H1 (cell line): ENCODE results near the gene RASSF5. TPM values are rescaled to one million over a fixed set of nuclear protein-coding genes. Genes with fewer than 3 reads are reported as not detected.

Experiments
- CTCF ChIA-PET: fragments of 300-600 bp; sonication (Branson Sonifier 250); formaldehyde crosslinking; loops from one replicate; lab custom pipeline; 2021; ENCODE audit not compliant: partially characterized antibody; lab: Charles Lee
- POLR2A ChIA-PET: fragments of 300-600 bp; sonication (Branson Sonifier 250); formaldehyde crosslinking; loops from one replicate; lab custom pipeline; 2021; ENCODE audit warnings: inconsistent platforms; ENCODE audit not compliant: partially characterized antibody; lab: Charles Lee
- DNase-seq, 2 experiments: peaks; one replicate each; pipeline versions ENCODE4 v3.0.0 to v3.0.0-alpha.2; 2010 to 2022; ENCODE audit warnings: low spot score in 2 of 2, low read depth in 1 of 2, mixed read lengths in 1 of 2
- FAIRE-seq: peaks from 2 replicates; lab custom pipeline; 2011; peaks lifted over from hg19 to GRCh38; lab: Jason Lieb, UNC
- H2AFZ ChIP-seq: 2 replicates; pipeline ENCODE4 v1.8.1; 2012; ENCODE audit warnings: low read length, inconsistent platforms
- H2AK5ac ChIP-seq: 2 replicates; pipeline ENCODE4 v1.6.1; 2013; ENCODE audit warnings: low read depth, low read length
- H2BK120ac ChIP-seq: replicated peaks from 2 replicates; pipeline ENCODE3; 2013; ENCODE audit warnings: low read depth, low read length, inconsistent platforms
- H2BK12ac ChIP-seq: 2 replicates; pipeline ENCODE4 v1.6.1; 2013; ENCODE audit warnings: low read depth, low read length
- H2BK15ac ChIP-seq: 2 replicates; pipeline ENCODE4 v1.6.1; 2013; ENCODE audit warnings: low read length
- H2BK20ac ChIP-seq: 2 replicates; pipeline ENCODE4 v1.6.1; 2013; ENCODE audit warnings: low read length
- H2BK5ac ChIP-seq: 2 replicates; pipeline ENCODE4 v1.6.1; 2013; ENCODE audit warnings: low read depth, low read length
- H3K14ac ChIP-seq: 2 replicates; pipeline ENCODE4 v1.6.1; 2013; ENCODE audit warnings: inconsistent platforms; ENCODE audit not compliant: insufficient read length
- H3K18ac ChIP-seq: 2 replicates; pipeline ENCODE4 v1.6.1; 2013; ENCODE audit warnings: low read length; ENCODE audit errors: extremely low read depth
- H3K23ac ChIP-seq: 2 replicates; pipeline ENCODE4 v1.6.1; 2013; ENCODE audit warnings: inconsistent platforms; ENCODE audit not compliant: insufficient read length
- H3K23me2 ChIP-seq: 2 replicates; pipeline ENCODE4 v1.6.1; 2013; ENCODE audit warnings: low read depth, low read length
- H3K27ac ChIP-seq: 2 replicates; pipeline ENCODE4 v1.6.1; 2011; ENCODE audit warnings: low read depth, low read length, inconsistent platforms
- H3K27me3 ChIP-seq, 4 experiments: replicated peaks in 1 of 4; 1 replicate in 1 of 4; 2 replicates in 3 of 4; pipeline versions ENCODE4 v1.6.1 to v1.8.1; 2011 to 2013; ENCODE audit warnings: low read length in 3 of 4, mild to moderate bottlenecking in 3 of 4, inconsistent platforms in 2 of 4, mixed read lengths in 2 of 4, moderate library complexity in 1 of 4; ENCODE audit not compliant: control insufficient read depth in 3 of 4, insufficient read depth in 3 of 4; ENCODE audit errors: extremely low read depth in 1 of 4
- H3K36me3 ChIP-seq, 4 experiments: 2 replicates each; pipeline versions ENCODE4 v1.6.1 to v1.8.1; 2011 to 2013; ENCODE audit warnings: mild to moderate bottlenecking in 4 of 4, low read length in 3 of 4, moderate library complexity in 2 of 4, control low read depth in 1 of 4, inconsistent platforms in 1 of 4; ENCODE audit not compliant: insufficient read depth in 4 of 4, control insufficient read depth in 2 of 4
- H3K4ac ChIP-seq: replicated peaks from 2 replicates; pipeline ENCODE3; 2013; ENCODE audit warnings: low read length, low read depth, mixed read lengths, inconsistent platforms; ENCODE audit not compliant: insufficient read length
- H3K4me1 ChIP-seq, 4 experiments: replicated peaks in 1 of 4; 1 replicate in 1 of 4; 2 replicates in 3 of 4; pipeline versions ENCODE4 v1.6.1 to v1.8.1; 2011 to 2013; ENCODE audit warnings: low read length in 3 of 4, inconsistent platforms in 2 of 4, mixed read lengths in 1 of 4; ENCODE audit not compliant: insufficient read depth in 4 of 4, control insufficient read depth in 3 of 4
- H3K4me2 ChIP-seq, 2 experiments: 2 replicates each; pipeline versions ENCODE4 v1.6.1 to v1.8.1; 2011 to 2013; ENCODE audit warnings: low read depth in 2 of 2, low read length in 2 of 2, control low read depth in 1 of 2, inconsistent platforms in 1 of 2, mild to moderate bottlenecking in 1 of 2; ENCODE audit not compliant: insufficient read depth in 1 of 2
- H3K4me3 ChIP-seq, 4 experiments: fragments of 200-600, 300-600 bp in 1 of 4; sonication (generic), shearing (Covaris generic), sonication (Bioruptor Twin) in 1 of 4; 2 replicates each; pipeline versions ENCODE4 v1.5.1 to v1.8.1; 2011 to 2016; ENCODE audit warnings: low read length in 4 of 4, low read depth in 3 of 4, control low read depth in 2 of 4, inconsistent platforms in 2 of 4, mild to moderate bottlenecking in 2 of 4, mixed read lengths in 1 of 4, moderate library complexity in 1 of 4; ENCODE audit not compliant: insufficient read depth in 2 of 4; ENCODE audit errors: extremely low read depth in 1 of 4
- H3K56ac ChIP-seq: replicated peaks from 2 replicates; pipeline ENCODE3; 2013; ENCODE audit warnings: low read depth, mild to moderate bottlenecking, mixed read lengths, low read length, inconsistent platforms; ENCODE audit not compliant: insufficient read length
- H3K79me1 ChIP-seq: 2 replicates; pipeline ENCODE4 v1.6.1; 2013; ENCODE audit warnings: low read depth, low read length, control low read depth
- H3K79me2 ChIP-seq, 2 experiments: 2 replicates each; pipeline versions ENCODE4 v1.6.1 to v1.8.1; 2012 to 2013; ENCODE audit warnings: low read length in 2 of 2, mild to moderate bottlenecking in 2 of 2, inconsistent platforms in 1 of 2; ENCODE audit not compliant: insufficient read depth in 2 of 2, control insufficient read depth in 1 of 2
- H3K9ac ChIP-seq, 4 experiments: replicated peaks in 1 of 4; 1 replicate in 1 of 4; 2 replicates in 3 of 4; pipeline versions ENCODE4 v1.6.1 to v1.8.1; 2011 to 2013; ENCODE audit warnings: low read depth in 3 of 4, low read length in 3 of 4, control low read depth in 2 of 4, mild to moderate bottlenecking in 2 of 4, moderate library complexity in 2 of 4, inconsistent platforms in 1 of 4; ENCODE audit errors: extremely low read depth in 1 of 4
- H3K9me3 ChIP-seq, 2 experiments: 2 replicates each; pipeline versions ENCODE4 v1.6.1 to v1.8.1; 2012 to 2013; ENCODE audit warnings: mild to moderate bottlenecking in 2 of 2, moderate library complexity in 2 of 2, control low read depth in 1 of 2, inconsistent platforms in 1 of 2, low read depth in 1 of 2, low read length in 1 of 2, mixed read lengths in 1 of 2; ENCODE audit not compliant: insufficient read depth in 2 of 2
- H4K20me1 ChIP-seq, 2 experiments: replicated peaks in 1 of 2; 2 replicates each; pipeline versions ENCODE3 to v1.8.1; 2011 to 2013; ENCODE audit warnings: inconsistent platforms in 2 of 2, low read length in 2 of 2, mild to moderate bottlenecking in 1 of 2; ENCODE audit not compliant: insufficient read depth in 2 of 2, control insufficient read depth in 1 of 2
- H4K5ac ChIP-seq: 2 replicates; pipeline ENCODE4 v1.6.1; 2013; ENCODE audit warnings: low read length, low read depth, mixed read lengths, inconsistent platforms; ENCODE audit not compliant: insufficient read length
- H4K8ac ChIP-seq: 2 replicates; pipeline ENCODE4 v1.8.0; 2013; ENCODE audit warnings: mild to moderate bottlenecking, moderate library complexity, low read length, inconsistent platforms; ENCODE audit not compliant: insufficient read depth; ENCODE audit errors: extremely low read depth
- H4K91ac ChIP-seq: replicated peaks from 2 replicates; pipeline ENCODE3; 2013; ENCODE audit warnings: low read length, mixed read lengths, inconsistent platforms; ENCODE audit not compliant: insufficient read length
- BRCA1 ChIP-seq: IDR thresholded peaks from 2 replicates; pipeline ENCODE4 v1.6.1; 2012; ENCODE audit warnings: low read depth, low read length, improper control_type of control experiment
- CBX8 ChIP-seq: fragments of 300-800, 300-1000 bp; sonication (generic); IDR thresholded peaks from 2 replicates; pipeline ENCODE4 v1.7.1; 2016; ENCODE audit warnings: low read depth, low read length, borderline replicate concordance
- E2F6 ChIP-seq: IDR thresholded peaks from 2 replicates; pipeline ENCODE4 v1.6.1; 2012; ENCODE audit warnings: inconsistent platforms
- GTF2F1 ChIP-seq: IDR thresholded peaks from 2 replicates; pipeline ENCODE4 v1.6.1; 2012; ENCODE audit warnings: low read depth, low read length, improper control_type of control experiment, borderline replicate concordance
- POU5F1 ChIP-seq: IDR thresholded peaks from 2 replicates; pipeline ENCODE4 v1.6.1; 2011; ENCODE audit warnings: low read depth, mild to moderate bottlenecking, low read length, moderate library complexity
- SP2 ChIP-seq: IDR thresholded peaks from 2 replicates; pipeline ENCODE4 v1.6.1; 2012; ENCODE audit warnings: mild to moderate bottlenecking, low read length, inconsistent platforms
- SP4 ChIP-seq: IDR thresholded peaks from 2 replicates; pipeline ENCODE4 v1.6.1; 2012; ENCODE audit warnings: low read length, inconsistent platforms
- SUZ12 ChIP-seq: fragments of 200-600 bp; sonication (generic); IDR thresholded peaks from 2 replicates; pipeline ENCODE4 v1.6.1; 2012; ENCODE audit warnings: mild to moderate bottlenecking, inconsistent platforms, low read length, moderate library complexity, mixed read lengths
- TAF1 ChIP-seq: IDR thresholded peaks from 2 replicates; pipeline ENCODE4 v1.6.1; 2011; ENCODE audit warnings: mild to moderate bottlenecking, low read depth, low read length
- TCF12 ChIP-seq: IDR thresholded peaks from 2 replicates; pipeline ENCODE4 v1.6.1; 2011; ENCODE audit warnings: low read depth, mild to moderate bottlenecking, low read length
- TEAD4 ChIP-seq: IDR thresholded peaks from 2 replicates; pipeline ENCODE4 v1.6.1; 2012; ENCODE audit warnings: low read depth, low read length, inconsistent platforms, mixed read lengths
- WGBS, 2 experiments: shearing (Covaris generic) in 1 of 2; methylation state at CpG; one replicate each; pipeline versions ENCODE4 v1.1.6 to v1.1.7; 2013 to 2015; ENCODE audit warnings: low lambda C conversion rate in 2 of 2, mixed read lengths in 2 of 2, inconsistent platforms in 1 of 2, low coverage in 1 of 2, missing lambda C conversion rate in 1 of 2; ENCODE audit not compliant: insufficient replicate concordance in 2 of 2, insufficient coverage in 1 of 2, insufficient read length in 1 of 2; ENCODE audit errors: extremely low coverage in 1 of 2, missing lambda C conversion rate in 1 of 2; 5-methylcytosine and 5-hydroxymethylcytosine counted together
- polyA plus RNA-seq, 7 experiments: library from polyadenylated mRNA; depleted of rRNA in 3 of 7; stranded (reverse) in 5 of 7; unstranded in 2 of 7; fragments of >200 nt in 5 of 7; fragments of 200-250 nt in 2 of 7; gene quantifications; 1 replicate in 5 of 7; 2 replicates in 1 of 7; 4 replicates in 1 of 7; pipeline versions ENCODE4 v1.2.1 to v1.2.3, GENCODE V29; 2011 to 2013; ENCODE audit warnings: missing spikeins in 2 of 7, mixed read lengths in 2 of 7
- total RNA-seq: library from RNA; stranded (reverse); fragmentation: NEBNext Ultra II Directional; extraction: Animal tissue kit (Norgen Biotek cat#: 25700); gene quantifications from 2 replicates; pipeline ENCODE4 v1.2.1, GENCODE V29; 2021

RASSF5 gene
- total and polyA plus RNA-seq, 2 of the 8 experiments (the other 6 are each of a cell fraction or from before 2014, with no cell fraction given), result 0.82 to 1.8 TPM

GRCh38 chr1:206588492-206588891 is 81.2 kb downstream of the RASSF5 start:
- Histone ChIP-seq H3K4ac (no peak overlapping the region), H3K4me1 (no peaks in the 10 kb centered on the region), H3K79me1 (no peaks in the 10 kb centered on the region), H3K9ac (no peak overlapping the region), H3K18ac (no peak overlapping the region), H4K5ac (no peak overlapping the region), H3K14ac (no peak overlapping the region), H2AFZ (no peak overlapping the region), H2BK12ac (no peak overlapping the region), H3K4me3 (no peak overlapping the region), H2BK120ac (no peak overlapping the region), H3K23ac (no peak overlapping the region), H3K4me2 (no peak overlapping the region), H4K8ac (no peak overlapping the region), H3K79me2 (no peaks in the 10 kb centered on the region), H2AK5ac (no peak overlapping the region), H2BK20ac (no peak overlapping the region), H3K36me3 (peaks cover 0 to 9% (median 4%) of the 10 kb centered on the region in 4 experiments; a peak in 5 of 8 replicates), H3K23me2 (no peaks in the 10 kb centered on the region), H3K56ac (no peak overlapping the region), H3K27me3 (no peaks in the 10 kb centered on the region), H4K20me1 (no peaks in the 10 kb centered on the region), H3K9me3 (no peaks in the 10 kb centered on the region), H2BK15ac (no peak overlapping the region), H4K91ac (no peak overlapping the region), H2BK5ac (no peak overlapping the region), H3K27ac (no peak overlapping the region)
- WGBS, 2 experiments, result 89% methylated on average over 6 of the region's 6 CpGs; no CpG with 5 or more reads in 1 of the 2 experiments
- ChIA-PET CTCF (interaction anchor here (0.8 to 16.9 kb wide), 12 partner anchors 9 to 109 kb away, joined by 3 to 298 read pairs (median 8); partner anchors contain the start of gene RASSF5), POLR2A (interaction anchor here (0.6 kb wide), 1 partner anchor 16 kb away, joined by 3 read pairs; no protein-coding TSS in a partner anchor)
- no peak for DNase-seq
- no peak for TF ChIP-seq GTF2F1
- no peak for TF ChIP-seq SP2
- TF ChIP-seq TAF1, result no peak
- no peak for TF ChIP-seq TEAD4
- TF ChIP-seq TCF12, result no peak
- TF ChIP-seq SUZ12, result no peak
- no peak for TF ChIP-seq CBX8
- no peak for TF ChIP-seq E2F6
- TF ChIP-seq POU5F1, result no peak
- TF ChIP-seq BRCA1, result no peak
- no peak for TF ChIP-seq SP4
- FAIRE-seq, result no peak
